Measurements from ENCODE around the gene SLC25A5. TPM values are rescaled to one million over a fixed set of nuclear protein-coding genes. Genes with fewer than 3 reads are reported as not detected.

SLC25A5 gene
- total and polyA plus RNA-seq, 2 experiments from 2014 or later = 348 to 451 TPM

DNA sequence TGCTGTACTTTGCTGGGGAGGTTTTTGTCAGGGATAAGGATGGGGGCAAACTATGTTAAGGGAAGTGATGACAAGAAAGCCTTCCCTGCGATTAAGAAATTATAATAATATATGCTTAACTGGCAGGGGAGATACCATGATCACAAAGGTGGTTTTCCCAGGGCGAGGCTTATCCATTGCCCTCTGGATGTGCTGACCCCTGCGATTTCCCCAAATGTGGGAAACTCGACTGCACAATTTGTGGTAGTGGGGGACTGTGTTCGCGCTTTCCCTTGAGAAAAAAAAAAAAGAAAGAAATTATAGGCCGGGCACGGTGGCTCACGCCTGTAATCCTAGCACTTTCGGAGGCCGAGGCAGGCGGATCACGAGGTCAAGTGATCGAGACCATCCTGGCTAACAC, 44.6 kb upstream of the SLC25A5 start:
- Histone ChIP-seq H3F3A (replicated peaks; ENCODE audit: low read depth) (no peaks in the 10 kb centered on the region), H3K4me3 (no peak overlapping the region), H3K36me3 (ENCODE audit: insufficient read depth) (no peaks in the 10 kb centered on the region), H2AFZ (no peak overlapping the region), H4K20me1 (replicated peaks; ENCODE audit: insufficient read depth) (no peaks in the 10 kb centered on the region), H3K79me2 (replicated peaks; ENCODE audit: insufficient read depth) (no peaks in the 10 kb centered on the region), H3K9me2 (ENCODE audit: insufficient read depth) (no peaks in the 10 kb centered on the region), H3K4me1 (ENCODE audit: insufficient read depth) (peaks cover 3% of the 10 kb centered on the region; the same call in 1 of the 2 replicates), H3K4me2 (no peak overlapping the region), H3K27ac (ENCODE audit: low read depth) (no peak overlapping the region), H3K27me3 (ENCODE audit: insufficient read depth) (no peaks in the 10 kb centered on the region)
- DNase-seq (ENCODE audit: low spot score) = no peak
- ATAC-seq = no peak
- Mint-ChIP-seq H3K9me3 (no peaks in the 10 kb centered on the region), H3K36me3 (ENCODE audit: low read depth) (peaks cover 2% of the 10 kb centered on the region; the same call in 1 of the 3 replicates), H3K4me3 (no peak overlapping the region), H3K27ac (no peak overlapping the region), H3K4me1 (peaks cover 26% of the 10 kb centered on the region), H3K27me3 (ENCODE audit: insufficient read depth, low read depth, poor library complexity) (peaks cover 2% of the 10 kb centered on the region)
- TF ChIP-seq JUNB (IDR thresholded peaks at IDR 0.05; ENCODE audit: unreplicated experiment) (no peak), EZH2phosphoT487 (IDR thresholded peaks at IDR 0.05; ENCODE audit: unreplicated experiment) (no peak), ZNF331 (CRISPR knock-in tag; IDR thresholded peaks at IDR 0.05; ENCODE audit: low read depth) (no peak), NANOG (IDR thresholded peaks at IDR 0.05; ENCODE audit: borderline replicate concordance) (no peak), EZH2 (IDR thresholded peaks at IDR 0.05; ENCODE audit: low read depth, unreplicated experiment) (no peak), ZNF114 (CRISPR knock-in tag; IDR thresholded peaks at IDR 0.05) (no peak), CREB1 (CRISPR knock-in tag; IDR thresholded peaks at IDR 0.05; ENCODE audit: low read depth) (no peak), STAT1 (IDR thresholded peaks at IDR 0.05; ENCODE audit: unreplicated experiment) (no peak), POLR2AphosphoS5 (IDR thresholded peaks at IDR 0.05; ENCODE audit: low read depth) (no peak)
- TF ChIP-seq, protein P1, sequence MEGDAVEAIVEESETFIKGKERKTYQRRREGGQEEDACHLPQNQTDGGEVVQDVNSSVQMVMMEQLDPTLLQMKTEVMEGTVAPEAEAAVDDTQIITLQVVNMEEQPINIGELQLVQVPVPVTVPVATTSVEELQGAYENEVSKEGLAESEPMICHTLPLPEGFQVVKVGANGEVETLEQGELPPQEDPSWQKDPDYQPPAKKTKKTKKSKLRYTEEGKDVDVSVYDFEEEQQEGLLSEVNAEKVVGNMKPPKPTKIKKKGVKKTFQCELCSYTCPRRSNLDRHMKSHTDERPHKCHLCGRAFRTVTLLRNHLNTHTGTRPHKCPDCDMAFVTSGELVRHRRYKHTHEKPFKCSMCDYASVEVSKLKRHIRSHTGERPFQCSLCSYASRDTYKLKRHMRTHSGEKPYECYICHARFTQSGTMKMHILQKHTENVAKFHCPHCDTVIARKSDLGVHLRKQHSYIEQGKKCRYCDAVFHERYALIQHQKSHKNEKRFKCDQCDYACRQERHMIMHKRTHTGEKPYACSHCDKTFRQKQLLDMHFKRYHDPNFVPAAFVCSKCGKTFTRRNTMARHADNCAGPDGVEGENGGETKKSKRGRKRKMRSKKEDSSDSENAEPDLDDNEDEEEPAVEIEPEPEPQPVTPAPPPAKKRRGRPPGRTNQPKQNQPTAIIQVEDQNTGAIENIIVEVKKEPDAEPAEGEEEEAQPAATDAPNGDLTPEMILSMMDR (conservative IDR thresholded peaks at IDR 0.05; ENCODE audit: low read depth in 2 of 2) = no peak
- TF ChIP-seq, protein P2, sequence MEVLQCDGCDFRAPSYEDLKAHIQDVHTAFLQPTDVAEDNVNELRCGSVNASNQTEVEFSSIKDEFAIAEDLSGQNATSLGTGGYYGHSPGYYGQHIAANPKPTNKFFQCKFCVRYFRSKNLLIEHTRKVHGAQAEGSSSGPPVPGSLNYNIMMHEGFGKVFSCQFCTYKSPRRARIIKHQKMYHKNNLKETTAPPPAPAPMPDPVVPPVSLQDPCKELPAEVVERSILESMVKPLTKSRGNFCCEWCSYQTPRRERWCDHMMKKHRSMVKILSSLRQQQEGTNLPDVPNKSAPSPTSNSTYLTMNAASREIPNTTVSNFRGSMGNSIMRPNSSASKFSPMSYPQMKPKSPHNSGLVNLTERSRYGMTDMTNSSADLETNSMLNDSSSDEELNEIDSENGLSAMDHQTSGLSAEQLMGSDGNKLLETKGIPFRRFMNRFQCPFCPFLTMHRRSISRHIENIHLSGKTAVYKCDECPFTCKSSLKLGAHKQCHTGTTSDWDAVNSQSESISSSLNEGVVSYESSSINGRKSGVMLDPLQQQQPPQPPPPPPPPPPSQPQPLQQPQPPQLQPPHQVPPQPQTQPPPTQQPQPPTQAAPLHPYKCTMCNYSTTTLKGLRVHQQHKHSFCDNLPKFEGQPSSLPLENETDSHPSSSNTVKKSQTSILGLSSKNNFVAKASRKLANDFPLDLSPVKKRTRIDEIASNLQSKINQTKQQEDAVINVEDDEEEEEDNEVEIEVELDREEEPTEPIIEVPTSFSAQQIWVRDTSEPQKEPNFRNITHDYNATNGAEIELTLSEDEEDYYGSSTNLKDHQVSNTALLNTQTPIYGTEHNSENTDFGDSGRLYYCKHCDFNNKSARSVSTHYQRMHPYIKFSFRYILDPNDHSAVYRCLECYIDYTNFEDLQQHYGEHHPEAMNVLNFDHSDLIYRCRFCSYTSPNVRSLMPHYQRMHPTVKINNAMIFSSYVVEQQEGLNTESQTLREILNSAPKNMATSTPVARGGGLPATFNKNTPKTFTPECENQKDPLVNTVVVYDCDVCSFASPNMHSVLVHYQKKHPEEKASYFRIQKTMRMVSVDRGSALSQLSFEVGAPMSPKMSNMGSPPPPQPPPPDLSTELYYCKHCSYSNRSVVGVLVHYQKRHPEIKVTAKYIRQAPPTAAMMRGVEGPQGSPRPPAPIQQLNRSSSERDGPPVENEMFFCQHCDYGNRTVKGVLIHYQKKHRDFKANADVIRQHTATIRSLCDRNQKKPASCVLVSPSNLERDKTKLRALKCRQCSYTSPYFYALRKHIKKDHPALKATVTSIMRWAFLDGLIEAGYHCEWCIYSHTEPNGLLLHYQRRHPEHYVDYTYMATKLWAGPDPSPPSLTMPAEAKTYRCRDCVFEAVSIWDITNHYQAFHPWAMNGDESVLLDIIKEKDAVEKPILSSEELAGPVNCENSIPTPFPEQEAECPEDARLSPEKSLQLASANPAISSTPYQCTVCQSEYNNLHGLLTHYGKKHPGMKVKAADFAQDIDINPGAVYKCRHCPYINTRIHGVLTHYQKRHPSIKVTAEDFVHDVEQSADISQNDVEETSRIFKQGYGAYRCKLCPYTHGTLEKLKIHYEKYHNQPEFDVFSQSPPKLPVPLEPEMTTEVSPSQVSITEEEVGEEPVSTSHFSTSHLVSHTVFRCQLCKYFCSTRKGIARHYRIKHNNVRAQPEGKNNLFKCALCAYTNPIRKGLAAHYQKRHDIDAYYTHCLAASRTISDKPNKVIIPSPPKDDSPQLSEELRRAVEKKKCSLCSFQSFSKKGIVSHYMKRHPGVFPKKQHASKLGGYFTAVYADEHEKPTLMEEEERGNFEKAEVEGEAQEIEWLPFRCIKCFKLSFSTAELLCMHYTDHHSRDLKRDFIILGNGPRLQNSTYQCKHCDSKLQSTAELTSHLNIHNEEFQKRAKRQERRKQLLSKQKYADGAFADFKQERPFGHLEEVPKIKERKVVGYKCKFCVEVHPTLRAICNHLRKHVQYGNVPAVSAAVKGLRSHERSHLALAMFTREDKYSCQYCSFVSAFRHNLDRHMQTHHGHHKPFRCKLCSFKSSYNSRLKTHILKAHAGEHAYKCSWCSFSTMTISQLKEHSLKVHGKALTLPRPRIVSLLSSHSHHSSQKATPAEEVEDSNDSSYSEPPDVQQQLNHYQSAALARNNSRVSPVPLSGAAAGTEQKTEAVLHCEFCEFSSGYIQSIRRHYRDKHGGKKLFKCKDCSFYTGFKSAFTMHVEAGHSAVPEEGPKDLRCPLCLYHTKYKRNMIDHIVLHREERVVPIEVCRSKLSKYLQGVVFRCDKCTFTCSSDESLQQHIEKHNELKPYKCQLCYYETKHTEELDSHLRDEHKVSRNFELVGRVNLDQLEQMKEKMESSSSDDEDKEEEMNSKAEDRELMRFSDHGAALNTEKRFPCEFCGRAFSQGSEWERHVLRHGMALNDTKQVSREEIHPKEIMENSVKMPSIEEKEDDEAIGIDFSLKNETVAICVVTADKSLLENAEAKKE (CRISPR knock-in tag; IDR thresholded peaks at IDR 0.05) = no peak
- TF ChIP-seq, protein P3, sequence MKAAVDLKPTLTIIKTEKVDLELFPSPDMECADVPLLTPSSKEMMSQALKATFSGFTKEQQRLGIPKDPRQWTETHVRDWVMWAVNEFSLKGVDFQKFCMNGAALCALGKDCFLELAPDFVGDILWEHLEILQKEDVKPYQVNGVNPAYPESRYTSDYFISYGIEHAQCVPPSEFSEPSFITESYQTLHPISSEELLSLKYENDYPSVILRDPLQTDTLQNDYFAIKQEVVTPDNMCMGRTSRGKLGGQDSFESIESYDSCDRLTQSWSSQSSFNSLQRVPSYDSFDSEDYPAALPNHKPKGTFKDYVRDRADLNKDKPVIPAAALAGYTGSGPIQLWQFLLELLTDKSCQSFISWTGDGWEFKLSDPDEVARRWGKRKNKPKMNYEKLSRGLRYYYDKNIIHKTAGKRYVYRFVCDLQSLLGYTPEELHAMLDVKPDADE (IDR thresholded peaks at IDR 0.05) = no peak
- TF ChIP-seq, protein P4, sequence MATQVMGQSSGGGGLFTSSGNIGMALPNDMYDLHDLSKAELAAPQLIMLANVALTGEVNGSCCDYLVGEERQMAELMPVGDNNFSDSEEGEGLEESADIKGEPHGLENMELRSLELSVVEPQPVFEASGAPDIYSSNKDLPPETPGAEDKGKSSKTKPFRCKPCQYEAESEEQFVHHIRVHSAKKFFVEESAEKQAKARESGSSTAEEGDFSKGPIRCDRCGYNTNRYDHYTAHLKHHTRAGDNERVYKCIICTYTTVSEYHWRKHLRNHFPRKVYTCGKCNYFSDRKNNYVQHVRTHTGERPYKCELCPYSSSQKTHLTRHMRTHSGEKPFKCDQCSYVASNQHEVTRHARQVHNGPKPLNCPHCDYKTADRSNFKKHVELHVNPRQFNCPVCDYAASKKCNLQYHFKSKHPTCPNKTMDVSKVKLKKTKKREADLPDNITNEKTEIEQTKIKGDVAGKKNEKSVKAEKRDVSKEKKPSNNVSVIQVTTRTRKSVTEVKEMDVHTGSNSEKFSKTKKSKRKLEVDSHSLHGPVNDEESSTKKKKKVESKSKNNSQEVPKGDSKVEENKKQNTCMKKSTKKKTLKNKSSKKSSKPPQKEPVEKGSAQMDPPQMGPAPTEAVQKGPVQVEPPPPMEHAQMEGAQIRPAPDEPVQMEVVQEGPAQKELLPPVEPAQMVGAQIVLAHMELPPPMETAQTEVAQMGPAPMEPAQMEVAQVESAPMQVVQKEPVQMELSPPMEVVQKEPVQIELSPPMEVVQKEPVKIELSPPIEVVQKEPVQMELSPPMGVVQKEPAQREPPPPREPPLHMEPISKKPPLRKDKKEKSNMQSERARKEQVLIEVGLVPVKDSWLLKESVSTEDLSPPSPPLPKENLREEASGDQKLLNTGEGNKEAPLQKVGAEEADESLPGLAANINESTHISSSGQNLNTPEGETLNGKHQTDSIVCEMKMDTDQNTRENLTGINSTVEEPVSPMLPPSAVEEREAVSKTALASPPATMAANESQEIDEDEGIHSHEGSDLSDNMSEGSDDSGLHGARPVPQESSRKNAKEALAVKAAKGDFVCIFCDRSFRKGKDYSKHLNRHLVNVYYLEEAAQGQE (IDR thresholded peaks at IDR 0.05; ENCODE audit: unreplicated experiment) = no peak
